Body of pancreas (tissue), 4 donors: ENCODE results near the gene RNF10. TPM values are rescaled to one million over a fixed set of nuclear protein-coding genes. Genes with fewer than 3 reads are reported as not detected.
A peak's percentile ranks its signal among the peaks of the same experiment; 100 is the strongest.
"Not testable (repeated sequence)": the region's sequence is repeated elsewhere in the genome, so short reads cannot be mapped to it uniquely, and the experiment has no call there.

Experiments used
- ATAC-seq: fragments of 150-250 bp; one replicate; pipeline ENCODE4 v1.9.1; 2016
- DNase-seq, 4 donors: peaks; one replicate each; pipeline ENCODE4 v3.0.0-alpha.2; 2019
- H3K27ac ChIP-seq, 4 donors: fragments of 200-600 bp; sonication (generic); 1 replicate in 3 of 4; 2 replicates in 1 of 4; pipeline versions ENCODE4 v1.5.1 to v1.6.1; 2016 to 2019; ENCODE audit warnings: mild to moderate bottlenecking in 1 of 4, mixed read lengths in 1 of 4, moderate library complexity in 1 of 4
- H3K27me3 ChIP-seq, 2 donors: fragments of 200-600 bp; sonication (generic); one replicate each; pipeline ENCODE4 v1.6.0; 2016; ENCODE audit warnings: mild to moderate bottlenecking in 1 of 2
- H3K36me3 ChIP-seq, 2 donors: fragments of 200-600 bp; sonication (generic); replicated peaks in 1 of 2; 2 replicates each; pipeline ENCODE4 v1.5.1; 2016; ENCODE audit warnings: low read depth in 2 of 2; ENCODE audit not compliant: insufficient read depth in 1 of 2
- H3K4me1 ChIP-seq: fragments of 200-600 bp; sonication (generic); one replicate; pipeline ENCODE4 v1.6.0; 2016
- H3K4me3 ChIP-seq, 2 donors: fragments of 200-600 bp; sonication (generic); 1 replicate in 1 of 2; 2 replicates in 1 of 2; pipeline ENCODE4 v1.5.1; 2016 to 2019
- H3K9me3 ChIP-seq, 3 donors: fragments of 200-600 bp; sonication (generic); 1 replicate in 2 of 3; 2 replicates in 1 of 3; pipeline ENCODE4 v1.5.1; 2016
- CTCF ChIP-seq, 7 experiments: fragments of 450-650 bp in 4 of 7; fragments of 200-600 bp in 3 of 7; sonication (generic) in 3 of 7; IDR thresholded peaks; one replicate each; pipeline ENCODE4 v1.5.1; 2016 to 2019; ENCODE audit warnings: antibody characterized with exemption in 7 of 7
- POLR2A ChIP-seq, 3 donors: fragments of 450-650 bp; IDR thresholded peaks; one replicate each; pipeline ENCODE4 v1.6.1; 2016; ENCODE audit warnings: antibody characterized with exemption in 3 of 3, mild to moderate bottlenecking in 2 of 3
- WGBS, 2 donors: methylation state at CpG; one replicate each; pipeline ENCODE4 v1.1.5; 2017; 5-methylcytosine and 5-hydroxymethylcytosine counted together
- intact Hi-C: fragments of 100-400 bp; cut with DNase I; formaldehyde crosslinking; loops from one replicate; pipeline ENCODE4 v1.15.1; 2023
- total RNA-seq, 2 donors: library from RNA; depleted of rRNA; stranded (reverse); fragments of >200 nt; gene quantifications; one replicate each; pipeline ENCODE4 v1.1.0, GENCODE V29; 2016

Gene RNF10
- total RNA-seq: 100 to 1,000 TPM in 1 of 2 donors, 10 to 100 TPM in 1; 62.5 to 124 TPM

- 0 to 1% methylated on average over 21 to 42 of the region's 43 CpGs for WGBS, 2 donors
- peaks cover 36% of the 10 kb centered on the region for H3K4me1 ChIP-seq
- peak; percentile 91 to 98 (median 96) for TF ChIP-seq POLR2A (IDR thresholded peaks at IDR 0.05)
- no peak for TF ChIP-seq CTCF (IDR thresholded peaks at IDR 0.05)
- H3K27me3 ChIP-seq: no peaks in the 10 kb centered on the region
- peak; percentile 79 for ATAC-seq
- peak within 1 kb of the TSS; percentile 74 to 79 for H3K4me3 ChIP-seq
- intact Hi-C loops: no loop called here
- peak within 1 kb of the TSS; percentile 86 to 94 (median 92) for H3K27ac ChIP-seq
- no peaks in the 10 kb centered on the region for H3K9me3 ChIP-seq
- DNase-seq: peak; percentile 76 to 80 (median 79)
- no peaks in the 10 kb centered on the region for H3K36me3 ChIP-seq
Measured at GRCh38 chr12:120534203-120534702, at the start of gene RNF10. Gene RNF10, plus strand, starts transcription at chr12:120534356. Its CDS starts 456 bp downstream, at chr12:120534812.

- Histone ChIP-seq H3K27ac (no peak overlapping the region), H3K9me3 (no peaks in the 10 kb centered on the region), H3K36me3 (no peaks in the 10 kb centered on the region), H3K4me3 (no peak overlapping the region), H3K4me1 (peaks cover 20% of the 10 kb centered on the region), H3K27me3 (no peaks in the 10 kb centered on the region)
- intact Hi-C loops: no loop called here
- TF ChIP-seq CTCF (IDR thresholded peaks at IDR 0.05) (no peak), POLR2A (IDR thresholded peaks at IDR 0.05) (no peak)
- ATAC-seq: no peak
- no peak for DNase-seq
- 80 to 92% methylated on average over 7 of the region's 7 CpGs for WGBS, 2 donors
Measured at GRCh38 chr12:120485961-120486881, 47.9 kb upstream of the RNF10 start.

GRCh38 chr12:120487552-120487951 lies 46.6 kb upstream of the RNF10 start:
- Histone ChIP-seq H3K4me1 (peaks cover 22% of the 10 kb centered on the region), H3K27ac (peak overlapping the region in 2 of 4 donors; percentile 42 to 67)
- WGBS, 2 donors: 38 to 46% methylated on average over 5 to 7 of the region's 7 CpGs
- H3K27me3 ChIP-seq, H3K4me3 ChIP-seq, H3K36me3 ChIP-seq, intact Hi-C loops, H3K9me3 ChIP-seq: not testable (repeated sequence)
- peak; percentile 56 to 75 (median 70) for DNase-seq
- ATAC-seq: peak; percentile 81

GRCh38 chr12:120488057-120488640 lies 46.0 kb upstream of the RNF10 start:
- no peak for DNase-seq
- TF ChIP-seq CTCF (IDR thresholded peaks at IDR 0.05): no peak
- TF ChIP-seq POLR2A (IDR thresholded peaks at IDR 0.05): no peak
- ATAC-seq: peak; percentile 13
- peaks cover 22% of the 10 kb centered on the region for H3K4me1 ChIP-seq
- H3K9me3 ChIP-seq: no peaks in the 10 kb centered on the region
- H3K4me3 ChIP-seq: no peak overlapping the region
- WGBS, 2 donors: 59 to 62% methylated on average over 4 to 5 of the region's 5 CpGs
- intact Hi-C loops: no loop called here
- H3K27ac ChIP-seq: peak overlapping the region in 2 of 4 donors; percentile 42 to 67
- no peaks in the 10 kb centered on the region for H3K27me3 ChIP-seq
- H3K36me3 ChIP-seq: no peaks in the 10 kb centered on the region

- DNase-seq: no peak
Measured at GRCh38 chr12:120489018-120489417, 45.1 kb upstream of the RNF10 start.

More at GRCh38 chr12:120489018-120489417, 45.1 kb upstream of the RNF10 start:
- Histone ChIP-seq H3K4me3 (no peak overlapping the region), H3K36me3 (no peaks in the 10 kb centered on the region), H3K4me1 (peaks cover 22% of the 10 kb centered on the region), H3K27me3 (no peaks in the 10 kb centered on the region), H3K9me3 (no peaks in the 10 kb centered on the region), H3K27ac (no peak overlapping the region)
- ATAC-seq: no peak
- TF ChIP-seq POLR2A (IDR thresholded peaks at IDR 0.05): no peak
- no peak for TF ChIP-seq CTCF (IDR thresholded peaks at IDR 0.05)
- WGBS, 2 donors: 89 to 100% methylated on average over 4 of the region's 4 CpGs
- intact Hi-C loops: no loop called here
